IMR-90 (cell line): Measurements from ENCODE around the gene NEDD4L.

Experiments used
- RCOR1 ChIP-seq: IDR thresholded peaks from 2 replicates; pipeline ENCODE4 v1.6.1; 2012; ENCODE audit warnings: mild to moderate bottlenecking, low read length, improper control_type of control experiment; ENCODE audit not compliant: insufficient replicate concordance
- TF ChIP-seq, protein P1 (sequence below): conservative IDR thresholded peaks from 2 replicates; pipeline ENCODE4 v1.5.1; 2012; ENCODE audit warnings: mild to moderate bottlenecking, low read depth, low read length, improper control_type of control experiment

DNA sequence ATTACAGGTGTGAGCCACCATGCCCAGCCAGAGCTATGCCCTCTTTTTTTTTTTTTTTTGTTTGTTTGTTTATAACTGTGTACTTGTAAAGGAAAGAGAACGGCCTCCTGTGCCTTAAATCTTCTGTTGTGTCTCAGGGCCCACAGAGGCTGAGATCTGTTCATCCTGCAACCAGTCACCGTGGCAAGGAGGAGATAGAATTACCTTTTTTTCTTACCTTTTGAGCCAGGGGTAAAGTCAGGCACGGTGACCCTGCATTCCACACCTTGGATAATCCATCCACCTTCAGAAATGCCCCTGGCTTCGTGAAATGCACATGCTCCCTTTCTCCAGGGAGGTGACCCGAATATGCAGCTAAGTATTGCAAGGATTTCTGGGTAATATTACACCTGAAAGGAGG, 12.8 kb downstream of the NEDD4L start:
- TF ChIP-seq, protein P1, sequence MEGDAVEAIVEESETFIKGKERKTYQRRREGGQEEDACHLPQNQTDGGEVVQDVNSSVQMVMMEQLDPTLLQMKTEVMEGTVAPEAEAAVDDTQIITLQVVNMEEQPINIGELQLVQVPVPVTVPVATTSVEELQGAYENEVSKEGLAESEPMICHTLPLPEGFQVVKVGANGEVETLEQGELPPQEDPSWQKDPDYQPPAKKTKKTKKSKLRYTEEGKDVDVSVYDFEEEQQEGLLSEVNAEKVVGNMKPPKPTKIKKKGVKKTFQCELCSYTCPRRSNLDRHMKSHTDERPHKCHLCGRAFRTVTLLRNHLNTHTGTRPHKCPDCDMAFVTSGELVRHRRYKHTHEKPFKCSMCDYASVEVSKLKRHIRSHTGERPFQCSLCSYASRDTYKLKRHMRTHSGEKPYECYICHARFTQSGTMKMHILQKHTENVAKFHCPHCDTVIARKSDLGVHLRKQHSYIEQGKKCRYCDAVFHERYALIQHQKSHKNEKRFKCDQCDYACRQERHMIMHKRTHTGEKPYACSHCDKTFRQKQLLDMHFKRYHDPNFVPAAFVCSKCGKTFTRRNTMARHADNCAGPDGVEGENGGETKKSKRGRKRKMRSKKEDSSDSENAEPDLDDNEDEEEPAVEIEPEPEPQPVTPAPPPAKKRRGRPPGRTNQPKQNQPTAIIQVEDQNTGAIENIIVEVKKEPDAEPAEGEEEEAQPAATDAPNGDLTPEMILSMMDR = no peak
- no peak for TF ChIP-seq RCOR1
